ENCODE measurements around the gene SYNJ2. TPM values are rescaled to one million over a fixed set of nuclear protein-coding genes. Genes with fewer than 3 reads are reported as not detected.

The SYNJ2 gene
- polyA plus RNA-seq, 1 donor from 2014 or later: 0.12 TPM

DNA sequence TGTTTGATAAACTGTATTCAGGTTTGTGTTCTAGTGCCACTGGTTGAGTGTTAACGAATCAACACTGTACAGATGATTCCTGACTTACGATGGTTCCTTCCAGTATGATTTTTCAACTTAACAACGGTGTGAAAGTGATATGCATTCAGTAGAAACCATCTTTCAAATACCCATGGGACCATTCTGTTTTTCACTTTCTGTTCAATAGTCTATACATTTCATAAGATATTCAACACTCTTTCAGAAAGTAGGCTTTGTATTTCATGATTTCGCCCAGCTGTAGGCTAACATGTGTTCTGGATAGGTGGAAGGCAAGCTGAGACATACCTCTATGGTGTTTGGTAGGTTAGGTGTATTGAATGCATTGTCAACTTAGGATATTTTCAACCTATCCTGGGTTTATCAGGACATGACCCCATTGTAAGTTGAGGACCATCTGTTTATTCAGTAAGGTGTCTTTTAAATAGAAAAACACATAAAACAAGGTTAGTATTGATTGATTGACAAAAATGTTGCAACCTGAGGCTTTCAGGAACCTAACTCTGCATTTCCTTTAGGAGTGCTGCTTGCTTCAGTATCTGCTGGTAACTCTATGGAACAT is 32.3 kb downstream of the SYNJ2 start:
- H2AFZ ChIP-seq (ENCODE audit: low read depth, low read length): no peak overlapping the region
- H3K9me2 ChIP-seq (ENCODE audit: insufficient read depth, low read length): no peaks in the 10 kb centered on the region
- no peaks in the 10 kb centered on the region for H4K20me1 ChIP-seq (ENCODE audit: insufficient read depth)
- H3K9me3 ChIP-seq (ENCODE audit: low read length): peaks cover 4% of the 10 kb centered on the region
- no peaks in the 10 kb centered on the region for H3K79me2 ChIP-seq (replicated peaks; ENCODE audit: insufficient read depth, low read length)
- H3K27ac ChIP-seq (ENCODE audit: low read length): no peak overlapping the region
- no peak overlapping the region for H3K4me2 ChIP-seq (ENCODE audit: low read length)
- no peak overlapping the region for H3K9ac ChIP-seq (ENCODE audit: low read length)
- no peaks in the 10 kb centered on the region for H3F3A ChIP-seq (ENCODE audit: insufficient read depth, low read length, poor library complexity, severe bottlenecking)
- TF ChIP-seq TAF1 (IDR thresholded peaks at IDR 0.05; ENCODE audit: low read depth) (no peak), EP300 (conservative IDR thresholded peaks at IDR 0.05; ENCODE audit: poor library complexity, severe bottlenecking) (no peak), SMC3 (conservative IDR thresholded peaks at IDR 0.05; ENCODE audit: poor library complexity) (no peak), RAD21 (conservative IDR thresholded peaks at IDR 0.05) (no peak), POLR2AphosphoS5 (IDR thresholded peaks at IDR 0.05) (no peak)
- no peaks in the 10 kb centered on the region for H3K27me3 ChIP-seq (ENCODE audit: insufficient read depth, low read depth, low read length)
- no peaks in the 10 kb centered on the region for H3K36me3 ChIP-seq (ENCODE audit: insufficient read depth, low read length)
- no peak overlapping the region for H3K4me3 ChIP-seq (ENCODE audit: low read length)

DNA sequence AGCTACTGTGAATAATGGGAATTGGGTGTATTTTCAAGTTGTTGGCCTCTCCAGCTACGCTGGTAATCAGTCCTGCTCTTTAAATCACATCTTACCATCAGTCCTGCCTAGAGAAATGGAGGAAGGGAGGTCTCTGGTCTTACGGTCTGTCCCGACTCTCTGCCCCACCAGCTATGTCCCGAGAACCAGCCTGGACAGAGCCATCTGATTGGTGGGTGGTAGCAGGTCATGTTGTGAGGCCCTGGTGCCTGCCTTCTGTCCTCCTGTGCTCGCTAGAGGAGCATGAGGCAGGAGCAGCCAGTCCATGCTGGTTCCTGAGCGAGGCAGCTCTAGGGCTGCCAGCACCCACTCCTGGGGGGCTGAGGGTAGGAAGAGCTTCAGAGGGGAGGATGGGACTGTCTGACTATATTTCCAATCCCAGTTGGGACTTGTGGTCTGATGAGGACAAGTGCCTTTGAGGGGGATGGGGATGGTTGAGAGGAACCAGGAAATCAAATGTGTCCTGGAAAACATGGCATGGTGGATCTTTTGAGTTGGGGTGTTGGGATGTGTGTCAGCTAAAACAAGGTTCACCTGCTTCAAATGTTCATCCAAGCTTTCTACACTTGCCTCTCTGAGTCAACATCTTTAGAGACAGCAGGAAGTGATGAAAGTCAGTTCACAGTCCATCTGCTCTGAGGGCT is 33.0 kb downstream of the SYNJ2 start:
- Histone ChIP-seq H3K9ac (ENCODE audit: low read length) (no peak overlapping the region), H3K36me3 (ENCODE audit: insufficient read depth, low read length) (no peaks in the 10 kb centered on the region), H3K4me3 (ENCODE audit: low read length) (no peak overlapping the region), H3F3A (ENCODE audit: insufficient read depth, low read length, poor library complexity, severe bottlenecking) (no peaks in the 10 kb centered on the region), H2AFZ (ENCODE audit: low read depth, low read length) (no peak overlapping the region), H4K20me1 (ENCODE audit: insufficient read depth) (no peaks in the 10 kb centered on the region), H3K4me2 (ENCODE audit: low read length) (no peak overlapping the region), H3K27ac (ENCODE audit: low read length) (no peak overlapping the region), H3K9me2 (ENCODE audit: insufficient read depth, low read length) (no peaks in the 10 kb centered on the region), H3K27me3 (ENCODE audit: insufficient read depth, low read depth, low read length) (no peaks in the 10 kb centered on the region), H3K79me2 (replicated peaks; ENCODE audit: insufficient read depth, low read length) (no peaks in the 10 kb centered on the region), H3K9me3 (ENCODE audit: low read length) (peaks cover 4% of the 10 kb centered on the region)
- TF ChIP-seq, protein P1, sequence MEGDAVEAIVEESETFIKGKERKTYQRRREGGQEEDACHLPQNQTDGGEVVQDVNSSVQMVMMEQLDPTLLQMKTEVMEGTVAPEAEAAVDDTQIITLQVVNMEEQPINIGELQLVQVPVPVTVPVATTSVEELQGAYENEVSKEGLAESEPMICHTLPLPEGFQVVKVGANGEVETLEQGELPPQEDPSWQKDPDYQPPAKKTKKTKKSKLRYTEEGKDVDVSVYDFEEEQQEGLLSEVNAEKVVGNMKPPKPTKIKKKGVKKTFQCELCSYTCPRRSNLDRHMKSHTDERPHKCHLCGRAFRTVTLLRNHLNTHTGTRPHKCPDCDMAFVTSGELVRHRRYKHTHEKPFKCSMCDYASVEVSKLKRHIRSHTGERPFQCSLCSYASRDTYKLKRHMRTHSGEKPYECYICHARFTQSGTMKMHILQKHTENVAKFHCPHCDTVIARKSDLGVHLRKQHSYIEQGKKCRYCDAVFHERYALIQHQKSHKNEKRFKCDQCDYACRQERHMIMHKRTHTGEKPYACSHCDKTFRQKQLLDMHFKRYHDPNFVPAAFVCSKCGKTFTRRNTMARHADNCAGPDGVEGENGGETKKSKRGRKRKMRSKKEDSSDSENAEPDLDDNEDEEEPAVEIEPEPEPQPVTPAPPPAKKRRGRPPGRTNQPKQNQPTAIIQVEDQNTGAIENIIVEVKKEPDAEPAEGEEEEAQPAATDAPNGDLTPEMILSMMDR (IDR thresholded peaks at IDR 0.05; ENCODE audit: poor library complexity, severe bottlenecking): no peak

DNA sequence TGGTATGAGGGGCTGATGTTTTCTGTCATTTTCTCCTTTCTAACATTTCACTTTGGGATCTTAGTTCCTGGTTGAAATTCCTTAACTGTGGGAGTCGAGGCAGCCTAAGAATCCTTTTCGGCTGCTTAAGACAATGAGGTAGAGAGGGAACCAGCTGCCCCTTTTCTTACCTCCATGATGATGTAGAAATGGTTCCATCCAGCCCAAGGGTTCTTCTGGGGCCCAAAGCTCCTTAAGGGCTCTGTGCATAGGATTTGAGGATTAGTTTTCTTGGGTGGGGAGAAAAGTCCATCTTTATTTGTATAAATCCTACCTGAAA is 33.5 kb downstream of the SYNJ2 start:
- H2AFZ ChIP-seq (ENCODE audit: low read depth, low read length): no peak overlapping the region
- peaks cover 4% of the 10 kb centered on the region for H3K9me3 ChIP-seq (ENCODE audit: low read length)
- no peak overlapping the region for H3K9ac ChIP-seq (ENCODE audit: low read length)
- no peak overlapping the region for H3K27ac ChIP-seq (ENCODE audit: low read length)
- no peaks in the 10 kb centered on the region for H4K20me1 ChIP-seq (ENCODE audit: insufficient read depth)
- TF ChIP-seq RAD21 (conservative IDR thresholded peaks at IDR 0.05): no peak
- TF ChIP-seq EZH2 (IDR thresholded peaks at IDR 0.05; ENCODE audit: borderline replicate concordance, insufficient read depth, low read length, poor library complexity, severe bottlenecking): no peak
- no peak for TF ChIP-seq MXI1 (conservative IDR thresholded peaks at IDR 0.05; ENCODE audit: poor library complexity, severe bottlenecking)
- no peak for TF ChIP-seq SMC3 (conservative IDR thresholded peaks at IDR 0.05; ENCODE audit: poor library complexity)
- TF ChIP-seq, protein P1 (IDR thresholded peaks at IDR 0.05; ENCODE audit: poor library complexity, severe bottlenecking): no peak
- no peak for TF ChIP-seq TAF1 (IDR thresholded peaks at IDR 0.05; ENCODE audit: low read depth)
- TF ChIP-seq POLR2AphosphoS5 (IDR thresholded peaks at IDR 0.05): no peak
- TF ChIP-seq, protein P2, sequence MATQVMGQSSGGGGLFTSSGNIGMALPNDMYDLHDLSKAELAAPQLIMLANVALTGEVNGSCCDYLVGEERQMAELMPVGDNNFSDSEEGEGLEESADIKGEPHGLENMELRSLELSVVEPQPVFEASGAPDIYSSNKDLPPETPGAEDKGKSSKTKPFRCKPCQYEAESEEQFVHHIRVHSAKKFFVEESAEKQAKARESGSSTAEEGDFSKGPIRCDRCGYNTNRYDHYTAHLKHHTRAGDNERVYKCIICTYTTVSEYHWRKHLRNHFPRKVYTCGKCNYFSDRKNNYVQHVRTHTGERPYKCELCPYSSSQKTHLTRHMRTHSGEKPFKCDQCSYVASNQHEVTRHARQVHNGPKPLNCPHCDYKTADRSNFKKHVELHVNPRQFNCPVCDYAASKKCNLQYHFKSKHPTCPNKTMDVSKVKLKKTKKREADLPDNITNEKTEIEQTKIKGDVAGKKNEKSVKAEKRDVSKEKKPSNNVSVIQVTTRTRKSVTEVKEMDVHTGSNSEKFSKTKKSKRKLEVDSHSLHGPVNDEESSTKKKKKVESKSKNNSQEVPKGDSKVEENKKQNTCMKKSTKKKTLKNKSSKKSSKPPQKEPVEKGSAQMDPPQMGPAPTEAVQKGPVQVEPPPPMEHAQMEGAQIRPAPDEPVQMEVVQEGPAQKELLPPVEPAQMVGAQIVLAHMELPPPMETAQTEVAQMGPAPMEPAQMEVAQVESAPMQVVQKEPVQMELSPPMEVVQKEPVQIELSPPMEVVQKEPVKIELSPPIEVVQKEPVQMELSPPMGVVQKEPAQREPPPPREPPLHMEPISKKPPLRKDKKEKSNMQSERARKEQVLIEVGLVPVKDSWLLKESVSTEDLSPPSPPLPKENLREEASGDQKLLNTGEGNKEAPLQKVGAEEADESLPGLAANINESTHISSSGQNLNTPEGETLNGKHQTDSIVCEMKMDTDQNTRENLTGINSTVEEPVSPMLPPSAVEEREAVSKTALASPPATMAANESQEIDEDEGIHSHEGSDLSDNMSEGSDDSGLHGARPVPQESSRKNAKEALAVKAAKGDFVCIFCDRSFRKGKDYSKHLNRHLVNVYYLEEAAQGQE (IDR thresholded peaks at IDR 0.05; ENCODE audit: borderline replicate concordance): no peak
- TF ChIP-seq EP300 (conservative IDR thresholded peaks at IDR 0.05; ENCODE audit: poor library complexity, severe bottlenecking): no peak
- H3K9me2 ChIP-seq (ENCODE audit: insufficient read depth, low read length): no peaks in the 10 kb centered on the region
- no peaks in the 10 kb centered on the region for H3F3A ChIP-seq (ENCODE audit: insufficient read depth, low read length, poor library complexity, severe bottlenecking)
- H3K4me2 ChIP-seq (ENCODE audit: low read length): no peak overlapping the region
- no peaks in the 10 kb centered on the region for H3K36me3 ChIP-seq (ENCODE audit: insufficient read depth, low read length)
- no peaks in the 10 kb centered on the region for H3K27me3 ChIP-seq (ENCODE audit: insufficient read depth, low read depth, low read length)
- no peak overlapping the region for H3K4me3 ChIP-seq (ENCODE audit: low read length)
- H3K79me2 ChIP-seq (replicated peaks; ENCODE audit: insufficient read depth, low read length): no peaks in the 10 kb centered on the region

Data from neural cell (in vitro differentiated cells).